GM10248 (cell line): ENCODE data around the gene GNB5.
A peak's percentile ranks its signal among the peaks of the same experiment; 100 is the strongest.
"Not testable (repeated sequence)": the region's sequence is repeated elsewhere in the genome, so short reads cannot be mapped to it uniquely, and the experiment has no call there.

Experiments used
- CTCF ChIA-PET: fragments of 300-600 bp; sonication (Branson Sonifier 250); formaldehyde crosslinking; extraction: SDS; loops from one replicate; lab custom pipeline; 2021; ENCODE audit warnings: antibody characterized with exemption; lab: Yijun Ruan, JAX
- POLR2A ChIA-PET: fragments of 350-650 bp; sonication (Branson Sonifier 250); formaldehyde crosslinking; extraction: SDS; loops from one replicate; lab custom pipeline; 2020; ENCODE audit warnings: antibody characterized with exemption; lab: Yijun Ruan, JAX
- DNase-seq: peaks from one replicate; pipeline ENCODE4 v3.0.0; 2012; ENCODE audit errors: extremely low spot score
- TF ChIP-seq, protein P1 (sequence below): IDR thresholded peaks from 2 replicates; pipeline ENCODE4 v1.5.1; 2012; ENCODE audit warnings: mild to moderate bottlenecking, low read depth; ENCODE audit errors: extremely low read depth, missing control alignments, control extremely low read depth

Gene GNB5

DNA sequence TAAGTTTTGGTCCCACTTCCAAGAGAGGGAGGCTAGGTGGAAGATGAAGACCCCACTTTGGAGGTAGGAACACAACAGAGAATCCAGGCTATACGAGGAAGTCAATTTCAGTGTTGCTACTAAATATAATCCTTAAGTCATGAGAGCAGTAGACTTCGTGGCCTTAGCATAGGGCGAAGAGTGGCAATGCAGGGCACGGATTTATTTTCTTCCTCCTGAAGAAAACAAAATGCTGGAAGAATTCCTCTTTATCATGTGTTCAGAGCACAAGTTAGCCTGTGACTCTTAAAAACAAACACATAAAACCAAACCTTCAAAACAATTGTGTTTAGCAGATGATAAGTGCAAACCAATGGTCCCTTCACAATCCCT, 98.0 kb downstream of the GNB5 start:
- TF ChIP-seq, protein P1, sequence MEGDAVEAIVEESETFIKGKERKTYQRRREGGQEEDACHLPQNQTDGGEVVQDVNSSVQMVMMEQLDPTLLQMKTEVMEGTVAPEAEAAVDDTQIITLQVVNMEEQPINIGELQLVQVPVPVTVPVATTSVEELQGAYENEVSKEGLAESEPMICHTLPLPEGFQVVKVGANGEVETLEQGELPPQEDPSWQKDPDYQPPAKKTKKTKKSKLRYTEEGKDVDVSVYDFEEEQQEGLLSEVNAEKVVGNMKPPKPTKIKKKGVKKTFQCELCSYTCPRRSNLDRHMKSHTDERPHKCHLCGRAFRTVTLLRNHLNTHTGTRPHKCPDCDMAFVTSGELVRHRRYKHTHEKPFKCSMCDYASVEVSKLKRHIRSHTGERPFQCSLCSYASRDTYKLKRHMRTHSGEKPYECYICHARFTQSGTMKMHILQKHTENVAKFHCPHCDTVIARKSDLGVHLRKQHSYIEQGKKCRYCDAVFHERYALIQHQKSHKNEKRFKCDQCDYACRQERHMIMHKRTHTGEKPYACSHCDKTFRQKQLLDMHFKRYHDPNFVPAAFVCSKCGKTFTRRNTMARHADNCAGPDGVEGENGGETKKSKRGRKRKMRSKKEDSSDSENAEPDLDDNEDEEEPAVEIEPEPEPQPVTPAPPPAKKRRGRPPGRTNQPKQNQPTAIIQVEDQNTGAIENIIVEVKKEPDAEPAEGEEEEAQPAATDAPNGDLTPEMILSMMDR: no peak
- no peak for DNase-seq
- ChIA-PET CTCF (no interaction called here), POLR2A (no interaction called here)

DNA sequence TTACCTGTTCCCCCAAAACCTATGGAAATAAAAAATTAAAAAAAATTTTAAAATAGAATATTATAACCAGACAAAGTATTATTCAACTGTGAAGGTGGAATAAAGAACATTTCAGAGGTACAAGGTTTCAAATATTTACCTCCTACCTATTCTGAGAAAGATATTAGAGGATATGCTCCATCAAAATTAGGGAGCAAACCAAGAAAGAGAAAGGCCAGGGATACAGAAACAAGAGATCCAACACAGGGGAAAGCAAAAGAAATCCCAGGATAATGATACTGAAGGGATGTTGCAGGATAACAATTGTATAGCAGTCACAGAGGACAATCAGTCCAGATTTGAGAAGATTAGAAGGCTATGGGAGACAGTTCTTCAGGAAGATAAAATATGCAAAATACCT, 101.0 kb downstream of the GNB5 start:
- TF ChIP-seq, protein P1: no peak
- ChIA-PET POLR2A (no interaction called here), CTCF (interaction anchor here (1.5 to 2.7 kb wide), 2 partner anchors 8 to 11 kb away, joined by 3 to 9 read pairs; no protein-coding TSS in a partner anchor)
- DNase-seq: no peak

DNA sequence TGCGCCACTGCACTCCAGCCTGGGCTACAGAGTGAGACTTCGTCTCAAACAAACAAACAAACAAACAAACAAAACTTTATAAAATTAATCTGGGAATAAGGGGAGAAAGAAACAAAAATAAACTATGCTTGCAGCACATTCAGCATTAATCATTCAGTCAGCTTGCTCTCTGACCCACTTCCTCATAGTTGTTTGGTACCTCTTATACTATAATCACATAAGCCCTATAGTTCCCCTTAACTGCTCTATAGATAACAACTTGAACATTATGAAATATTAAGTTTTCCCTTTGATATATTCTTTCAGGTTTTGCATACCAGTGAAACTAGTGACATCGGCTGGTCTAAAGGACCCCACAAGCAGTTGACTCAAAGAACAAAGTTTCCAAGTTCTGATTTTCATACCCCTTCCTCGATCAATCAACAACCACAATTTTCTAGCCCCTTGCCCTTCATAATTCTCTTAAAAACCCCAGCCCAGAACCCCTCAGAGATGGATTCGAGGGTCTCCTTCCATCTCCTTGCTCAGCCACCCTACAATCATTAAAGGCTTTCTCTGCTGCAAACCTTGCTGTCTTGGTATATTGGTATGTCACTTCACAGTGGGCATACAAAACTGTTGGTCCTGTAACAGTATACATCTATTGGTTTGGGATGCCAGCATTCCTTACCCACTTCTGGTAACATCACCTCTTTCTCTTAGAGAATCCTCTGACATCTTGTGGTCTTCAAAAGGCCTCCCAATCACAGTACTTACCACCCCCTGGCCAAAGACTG, 105.0 kb downstream of the GNB5 start:
- TF ChIP-seq, protein P1: no peak
- CTCF ChIA-PET: interaction anchor here (1.1 to 1.4 kb wide), 2 partner anchors 10 to 53 kb away, joined by 3 to 4 read pairs; no protein-coding TSS in a partner anchor
- POLR2A ChIA-PET: no interaction called here
- DNase-seq: no peak

DNA sequence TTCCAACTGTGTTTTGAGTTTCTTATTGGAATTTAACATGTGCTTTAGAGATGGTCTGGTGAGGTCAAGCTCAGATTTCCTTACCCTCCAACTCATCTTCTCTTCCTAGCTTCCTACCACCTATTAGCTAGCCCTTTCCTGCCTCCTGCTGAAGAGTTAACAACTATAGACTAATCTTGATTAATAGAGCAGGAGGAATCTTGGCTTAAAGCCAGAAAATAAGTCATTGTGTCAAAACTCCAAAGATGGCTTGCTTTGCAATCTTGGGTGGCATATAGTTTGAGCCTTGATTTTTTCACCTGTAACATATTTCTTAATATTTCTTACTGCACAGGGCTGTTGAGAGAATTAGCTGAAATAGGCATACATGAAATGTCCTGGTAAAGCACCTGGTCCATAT, 105.9 kb downstream of the GNB5 start:
- CTCF ChIA-PET: interaction anchor here (1.1 to 1.4 kb wide), 2 partner anchors 9 to 54 kb away, joined by 3 to 4 read pairs; no protein-coding TSS in a partner anchor
- no peak for DNase-seq
- TF ChIP-seq, protein P1: no peak
- POLR2A ChIA-PET: no interaction called here

DNA sequence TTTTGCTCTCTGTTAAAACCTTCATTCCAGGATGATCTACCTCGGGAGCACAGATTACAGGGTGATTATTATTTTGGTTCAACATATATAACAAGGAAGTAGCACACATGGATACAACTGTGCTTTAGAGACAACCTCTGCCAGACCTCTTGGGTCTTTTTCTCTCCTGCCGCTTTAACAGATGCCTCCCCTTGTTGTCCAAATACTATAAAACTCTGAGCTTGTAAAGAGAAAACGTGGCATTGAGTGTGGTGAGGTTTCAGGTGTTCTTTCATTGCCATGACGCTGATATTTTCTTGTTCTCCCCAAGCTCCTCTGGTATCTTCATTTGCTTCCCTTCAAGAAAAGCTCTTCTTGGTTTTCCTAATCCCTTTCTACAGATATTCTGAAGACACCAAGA, 107.6 kb downstream of the GNB5 start:
- POLR2A ChIA-PET: interaction anchor here (0.9 kb wide), 1 partner anchor 20 kb away, joined by 3 read pairs; no protein-coding TSS in a partner anchor

DNA sequence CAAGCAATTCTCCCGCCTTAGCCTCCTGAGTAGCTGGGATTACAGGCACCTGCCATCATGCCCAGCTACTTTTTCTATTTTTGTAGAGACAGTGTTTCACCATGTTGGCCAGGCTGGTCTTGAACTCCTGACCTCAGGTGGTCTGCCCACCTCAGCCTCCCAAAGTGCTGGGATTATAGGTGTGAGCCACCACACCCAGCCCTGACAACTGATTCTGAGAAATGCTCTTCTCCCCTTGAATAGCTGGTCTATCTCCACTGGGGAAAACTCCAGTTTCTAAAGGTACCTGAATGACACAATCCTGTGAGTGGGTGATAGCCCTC, 108.2 kb downstream of the GNB5 start:
- CTCF ChIA-PET: interaction anchor here (0.9 to 9.1 kb wide), 22 partner anchors 9 to 194 kb away, joined by 3 to 145 read pairs (median 4); partner anchors contain the start of gene LEO1
- POLR2A ChIA-PET, DNase-seq: not testable (repeated sequence)

More for the DNA sequence above, 107.6 kb downstream of the GNB5 start:
- TF ChIP-seq, protein P1: no peak
- CTCF ChIA-PET: interaction anchor here (1.0 to 9.1 kb wide), 19 partner anchors 10 to 195 kb away, joined by 3 to 145 read pairs (median 5); partner anchors contain the start of gene LEO1
- no peak for DNase-seq

DNA sequence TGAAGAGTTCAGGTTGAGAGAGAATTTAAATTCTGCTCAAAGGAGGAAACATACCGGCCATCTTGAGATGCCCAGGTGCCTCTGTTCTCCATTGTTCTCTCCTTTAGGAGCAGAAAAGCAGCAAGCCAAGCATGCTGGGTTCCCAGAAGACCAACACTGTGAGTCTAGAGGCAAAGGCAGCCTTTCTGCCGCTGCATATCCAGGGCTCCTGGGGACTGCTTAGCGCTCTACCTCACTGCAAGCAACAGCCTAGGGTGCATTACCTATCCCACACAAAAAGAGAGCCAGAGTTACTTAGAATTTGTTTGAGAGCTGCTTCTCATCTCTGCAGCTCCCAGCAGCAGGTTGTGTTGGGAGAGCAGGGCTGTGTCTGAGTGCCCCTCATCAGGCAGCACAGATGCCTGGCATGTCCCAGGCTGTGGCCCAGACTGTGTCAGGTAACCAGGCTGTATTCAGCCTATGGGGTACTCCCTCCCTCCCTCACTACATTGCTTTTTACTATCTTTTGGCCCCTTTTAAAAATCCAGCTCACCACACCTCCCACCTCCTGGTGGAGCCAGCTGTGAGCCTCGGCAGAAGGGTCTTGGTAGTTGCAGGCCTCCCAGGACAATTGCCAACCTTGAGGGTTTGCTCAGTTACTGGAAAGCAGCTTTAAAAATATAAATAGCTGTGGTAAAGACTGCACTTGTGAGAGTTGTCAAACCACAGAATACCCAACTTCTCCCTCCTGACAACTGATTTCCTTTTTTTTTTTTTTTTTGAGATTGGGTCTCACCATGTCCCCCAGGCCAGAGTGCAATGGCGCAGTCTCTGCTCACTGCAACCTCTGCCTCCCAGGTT, 108.8 kb downstream of the GNB5 start:
- CTCF ChIA-PET: interaction anchor here (0.9 to 9.1 kb wide), 22 partner anchors 9 to 194 kb away, joined by 3 to 145 read pairs (median 6); no protein-coding TSS in a partner anchor
- POLR2A ChIA-PET: no interaction called here
- peak; percentile 62 for DNase-seq
- TF ChIP-seq, protein P1: no peak
